ENCODE data around the gene PHKG1.

GRCh38 chr7:56127241-56127975, 34.7 kb upstream of the PHKG1 start:
- TF ChIP-seq CTCF (conservative IDR thresholded peaks at IDR 0.05 in 1 of 2, IDR thresholded peaks at IDR 0.05 in 1 of 2; ENCODE audit: low read depth in 1 of 2, low read length in 2 of 2) (no peak), EZH2 (IDR thresholded peaks at IDR 0.05; ENCODE audit: low read length, missing control alignments) (no peak)

Data from fibroblast of lung (primary cell).